ENCODE results near the gene EPHB1.
"Not testable (repeated sequence)": the region's sequence is repeated elsewhere in the genome, so short reads cannot be mapped to it uniquely, and the experiment has no call there.

The EPHB1 gene

DNA sequence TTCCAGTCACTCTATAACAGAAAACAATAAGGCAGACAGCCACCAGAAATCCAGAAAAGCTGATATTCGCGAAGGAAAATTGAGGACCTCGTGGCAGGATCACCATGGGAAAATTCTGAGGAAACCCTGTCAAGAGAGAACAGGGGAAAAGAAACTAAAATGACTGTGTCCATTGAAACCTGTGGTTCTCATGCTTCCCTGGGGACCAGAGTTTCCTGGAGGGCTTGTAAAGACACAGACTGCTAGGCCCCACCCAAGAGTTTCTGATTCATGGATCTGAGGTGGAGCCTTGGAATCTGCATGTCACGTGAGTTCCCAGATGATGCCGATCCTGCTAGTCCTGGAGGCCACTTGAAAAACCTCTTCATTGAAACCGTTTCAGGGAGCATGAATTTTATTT is 420.5 kb downstream of the EPHB1 start:
- DNase-seq (ENCODE audit: low read depth): no peak

DNA sequence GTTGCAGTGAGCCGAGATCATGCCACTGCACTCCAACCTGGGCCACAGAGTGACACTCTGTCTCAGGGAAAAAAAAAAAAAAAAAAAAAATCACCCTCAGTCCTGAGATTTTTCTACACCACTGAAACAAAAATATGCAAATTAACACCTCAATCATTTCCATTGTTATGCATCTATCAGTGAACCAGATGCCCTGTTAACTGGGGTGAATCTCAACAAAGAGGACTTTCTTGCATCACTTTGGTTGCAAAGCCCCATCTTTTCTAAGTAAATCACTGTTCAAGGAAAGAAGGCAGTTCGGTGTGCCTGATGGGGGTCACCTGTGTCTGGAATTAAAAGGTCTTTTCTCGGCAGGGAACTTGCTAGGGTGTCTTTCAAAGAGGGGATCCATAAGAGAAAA is 421.6 kb downstream of the EPHB1 start:
- DNase-seq (ENCODE audit: low read depth): no peak

DNA sequence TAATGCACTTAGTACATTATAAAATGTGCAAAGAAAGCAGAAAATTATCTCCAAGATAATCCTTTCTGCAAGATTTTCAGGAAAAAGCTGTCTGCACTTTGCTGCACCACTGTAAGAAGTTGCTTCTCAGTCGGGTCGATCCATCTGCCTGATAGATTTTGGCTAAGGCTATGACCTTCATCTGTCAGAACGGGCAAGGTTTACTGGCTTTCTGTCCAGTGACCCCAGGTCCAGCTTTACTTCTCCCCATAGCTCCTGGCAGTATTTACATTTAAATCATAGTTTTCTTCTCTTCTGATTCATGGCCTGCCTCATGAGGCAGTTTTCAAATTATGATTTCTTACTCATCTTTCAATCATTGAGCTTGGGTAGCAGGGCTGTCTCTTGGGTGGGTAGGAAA is 422.7 kb downstream of the EPHB1 start:
- DNase-seq (ENCODE audit: low read depth): no peak

DNA sequence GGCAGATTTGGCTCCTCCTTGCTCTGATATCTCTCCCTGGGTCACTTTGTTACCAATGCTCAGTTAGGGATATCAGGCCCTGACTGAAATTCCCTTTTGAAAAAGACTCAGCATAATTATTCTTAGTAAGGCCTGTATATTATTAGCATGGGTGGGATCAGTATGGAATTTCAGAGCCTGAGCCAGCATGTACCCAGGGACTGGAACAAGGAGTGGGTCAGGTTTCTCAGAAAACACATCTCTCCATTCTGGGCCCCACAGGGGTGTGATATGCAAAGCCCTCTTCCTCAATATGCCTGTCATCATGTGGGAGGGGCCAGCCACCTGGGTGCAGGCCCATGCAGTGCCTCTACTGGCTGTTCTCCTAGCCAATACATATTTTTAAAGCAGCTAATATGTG is 423.2 kb downstream of the EPHB1 start:
- DNase-seq (ENCODE audit: low read depth): no peak

DNA sequence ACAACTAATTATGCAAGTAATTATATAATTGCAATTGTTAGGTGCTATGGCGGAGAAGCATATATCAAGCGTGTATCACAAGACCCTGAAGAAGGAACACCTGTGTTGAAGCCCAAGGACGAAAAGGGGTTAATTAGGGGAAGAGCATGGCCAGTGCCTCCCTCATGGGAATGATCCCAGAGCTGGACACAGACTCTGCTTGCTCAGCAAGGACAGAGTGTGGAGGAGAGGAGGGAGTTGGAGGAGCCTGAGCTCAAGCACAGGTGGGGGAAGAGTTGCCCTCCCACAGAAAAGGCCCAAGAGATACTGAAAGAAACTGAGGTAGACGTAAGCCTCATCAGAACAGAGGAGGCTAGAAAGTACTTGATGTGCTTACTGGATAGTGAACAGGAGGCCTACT is 423.7 kb downstream of the EPHB1 start:
- DNase-seq (ENCODE audit: low read depth): no peak

DNA sequence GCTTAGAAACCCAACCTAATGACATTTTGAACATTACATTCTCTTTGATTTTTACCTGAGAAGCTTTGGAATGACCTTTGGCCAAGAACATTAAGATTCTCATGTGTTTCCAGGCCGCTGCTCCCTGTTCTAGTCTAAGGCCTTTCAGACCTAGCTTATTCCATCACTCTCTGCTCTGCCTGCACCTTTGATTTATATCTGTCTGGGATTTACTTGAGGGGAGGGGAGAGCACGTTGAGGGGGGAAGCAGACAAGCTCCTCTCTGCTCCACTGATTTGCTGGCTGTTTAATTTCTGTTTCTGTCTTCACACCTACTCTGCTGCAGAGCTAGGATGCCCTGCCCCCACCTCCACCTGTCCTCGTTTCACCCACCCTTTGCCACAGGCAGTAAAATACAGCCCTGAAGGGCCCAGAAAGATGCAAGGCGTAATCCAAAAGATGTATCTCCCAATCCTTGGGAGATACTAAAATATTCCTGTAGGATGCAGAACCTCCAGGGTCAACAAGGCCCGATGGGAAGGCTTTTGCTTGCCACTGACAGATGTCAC is 429.8 kb downstream of the EPHB1 start:
- no peak for DNase-seq (ENCODE audit: low read depth)

DNA sequence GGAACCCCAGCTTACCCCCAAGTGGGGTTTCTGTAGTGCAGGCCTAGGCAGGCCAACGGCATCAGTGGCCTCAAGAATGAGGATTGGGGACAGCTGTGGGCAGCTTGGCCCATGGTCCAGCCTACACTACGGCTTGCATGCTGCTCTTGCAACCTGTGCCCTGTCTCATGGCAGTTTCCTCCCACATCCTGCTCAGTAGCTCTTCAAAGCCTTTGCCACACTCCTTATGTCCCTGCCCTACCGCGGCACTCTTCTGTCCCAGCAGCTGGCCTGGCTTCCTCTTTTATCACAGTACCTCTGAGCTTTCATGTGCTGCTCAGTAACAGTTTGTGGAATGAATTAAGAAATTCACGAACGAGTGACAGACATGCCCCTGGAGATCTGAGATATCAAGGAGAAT is 431.0 kb downstream of the EPHB1 start:
- DNase-seq (ENCODE audit: low read depth): no peak

DNA sequence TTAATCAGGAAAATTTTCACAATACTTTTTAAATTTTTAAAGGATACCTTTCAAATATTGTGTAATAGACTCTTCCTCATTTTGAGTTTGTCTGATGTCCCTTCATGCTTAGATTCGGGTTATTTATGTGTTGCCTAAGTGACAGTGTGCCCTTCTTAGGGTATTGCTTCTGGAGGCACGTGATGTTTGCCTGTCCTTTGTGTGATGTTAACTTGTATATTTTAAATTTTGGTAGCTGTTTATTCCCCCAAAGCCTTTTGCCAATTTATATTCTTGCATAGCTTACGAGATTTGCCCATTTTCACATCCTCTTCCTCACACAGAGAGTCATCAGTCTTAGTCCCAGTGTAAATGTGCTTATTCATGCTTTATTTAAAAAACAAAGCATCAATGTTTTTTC is 433.1 kb downstream of the EPHB1 start:
- no peak for DNase-seq (ENCODE audit: low read depth)

DNA sequence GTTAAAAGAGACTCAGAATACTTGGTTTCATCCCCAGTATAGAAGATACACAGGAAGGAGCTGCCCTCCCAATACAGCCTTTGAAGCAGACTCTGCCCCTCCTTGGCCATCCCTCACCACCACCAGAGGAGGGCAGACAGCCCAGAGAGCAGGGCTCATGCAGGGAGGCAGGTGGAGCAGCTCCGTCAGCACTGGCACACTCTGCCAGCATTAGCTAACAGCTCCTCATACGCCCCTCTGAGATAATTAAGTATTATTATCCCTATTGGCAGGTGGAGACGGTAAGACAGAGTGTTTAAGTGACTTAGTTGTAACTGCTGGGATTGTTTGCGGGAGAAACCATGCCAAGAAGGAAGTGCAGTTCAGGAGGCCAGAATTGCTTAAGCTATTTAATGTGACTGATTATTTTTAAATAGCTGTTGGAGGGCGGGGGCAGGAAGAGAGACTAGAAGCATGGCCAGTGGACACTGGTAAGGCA is 434.0 kb downstream of the EPHB1 start:
- no peak for DNase-seq (ENCODE audit: low read depth)

DNA sequence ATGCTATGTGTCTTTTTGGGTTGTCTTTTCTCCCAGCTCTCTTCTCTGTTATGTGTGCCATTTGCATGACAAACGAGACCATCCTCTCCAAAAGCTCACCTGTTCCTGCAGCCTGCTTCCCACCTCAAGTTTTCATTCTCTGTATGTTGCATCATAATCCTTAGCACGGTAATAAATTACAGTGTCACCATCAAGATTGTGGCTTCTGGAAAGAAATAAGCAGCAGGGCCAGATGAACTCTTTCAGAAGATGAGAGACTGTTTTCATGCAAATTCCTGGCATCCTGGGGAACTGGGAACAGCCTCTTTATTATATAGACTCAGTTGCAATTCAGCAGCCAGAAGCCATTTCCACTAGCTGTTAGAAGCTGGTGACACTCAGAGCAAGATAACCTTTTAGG is 436.7 kb downstream of the EPHB1 start:
- no peak for DNase-seq (ENCODE audit: low read depth)

DNA sequence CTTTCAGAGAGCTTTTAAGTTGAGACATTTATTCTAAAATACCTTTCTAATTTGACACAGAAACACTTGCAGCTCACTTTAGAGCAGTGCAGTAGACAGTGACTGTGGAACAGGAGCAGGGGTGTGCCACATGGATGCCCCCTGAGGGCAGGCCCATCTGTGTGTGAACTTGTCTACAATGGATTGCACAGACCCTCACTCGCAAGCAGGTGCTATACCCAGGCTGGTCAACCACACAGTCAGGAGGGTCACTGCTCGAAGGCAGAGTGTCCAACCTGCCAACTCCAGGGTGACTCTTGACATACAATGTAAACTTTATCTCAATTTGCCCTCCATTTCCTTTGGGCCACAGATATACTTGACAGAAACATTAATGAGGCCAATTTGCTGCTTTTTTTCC is 437.2 kb downstream of the EPHB1 start:
- DNase-seq (ENCODE audit: low read depth): no peak

DNA sequence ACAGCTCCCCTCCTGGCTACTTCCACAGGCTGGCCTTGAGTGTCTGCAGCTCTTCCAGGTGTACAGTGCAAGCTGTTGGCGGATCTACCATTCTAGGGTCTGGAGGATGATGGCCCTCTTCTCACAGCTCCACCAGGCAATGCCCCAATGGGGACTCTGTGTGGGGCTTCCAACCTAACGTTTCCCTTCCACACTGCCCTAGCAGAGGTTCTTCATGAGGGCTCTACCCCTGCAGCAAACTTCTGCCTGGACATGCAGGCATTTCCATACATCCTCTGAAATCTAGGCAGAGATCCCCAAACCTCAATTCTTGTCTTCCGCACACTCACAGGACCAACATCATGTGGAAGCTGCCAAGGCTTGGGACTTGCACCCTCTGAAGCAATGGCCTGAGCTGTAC is 438.4 kb downstream of the EPHB1 start:
- not testable (repeated sequence) for DNase-seq (ENCODE audit: low read depth)

DNA sequence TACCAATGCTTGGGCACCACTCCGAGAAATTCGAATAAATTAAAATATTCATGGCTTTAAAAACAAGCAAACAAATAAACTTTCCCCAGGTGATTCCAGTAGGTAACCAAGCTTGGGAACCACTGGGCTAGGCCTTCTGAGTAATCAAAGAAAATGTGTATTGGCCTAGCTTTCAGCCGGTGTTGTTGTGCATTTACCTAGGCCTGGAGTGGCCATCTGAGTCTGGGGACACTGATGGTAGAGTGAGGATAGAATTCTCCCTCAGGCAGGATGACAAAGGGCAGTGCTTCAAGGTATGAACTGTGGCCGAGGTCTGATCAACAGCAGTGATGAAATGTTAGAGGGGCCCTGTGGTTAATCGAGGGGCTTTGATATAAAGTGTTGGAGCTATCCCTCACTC is 440.5 kb downstream of the EPHB1 start:
- no peak for DNase-seq (ENCODE audit: low read depth)

DNA sequence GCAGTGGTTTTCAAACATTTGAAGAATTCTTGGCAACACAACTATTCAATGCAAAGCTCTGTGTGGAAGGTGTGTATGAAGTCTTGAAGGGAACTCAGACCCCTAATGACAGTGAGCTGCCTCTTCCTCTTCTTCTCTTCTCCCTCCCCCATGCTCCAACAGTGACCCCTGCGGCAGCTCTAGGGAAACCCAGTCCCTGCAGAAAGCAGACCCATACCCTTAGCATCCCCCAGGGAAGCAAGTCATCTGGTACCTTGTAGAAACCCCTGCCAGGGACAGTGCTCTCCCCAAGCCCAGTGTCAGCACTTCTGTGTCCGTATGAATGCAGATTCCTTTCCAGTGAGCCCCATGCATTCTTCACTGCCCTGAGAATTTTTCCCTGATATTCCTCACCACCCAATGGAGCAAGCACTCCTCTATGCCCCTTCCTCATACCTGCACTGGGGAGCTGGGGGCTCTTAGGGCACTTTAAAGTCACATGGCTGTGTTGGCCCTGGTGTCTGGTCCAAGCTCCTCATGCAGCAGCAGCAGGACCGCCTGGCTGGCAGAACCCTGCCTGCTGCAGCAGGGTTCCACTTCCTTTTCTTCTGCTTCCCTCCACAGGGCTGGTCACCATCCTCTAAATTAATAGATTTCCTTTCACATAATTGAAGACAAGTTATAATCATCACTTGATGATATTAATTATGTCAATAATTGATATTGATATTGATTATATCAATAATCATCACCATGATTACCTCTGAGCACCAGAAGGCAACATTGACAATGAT is 442.5 kb downstream of the EPHB1 start:
- no peak for DNase-seq (ENCODE audit: low read depth)

DNA sequence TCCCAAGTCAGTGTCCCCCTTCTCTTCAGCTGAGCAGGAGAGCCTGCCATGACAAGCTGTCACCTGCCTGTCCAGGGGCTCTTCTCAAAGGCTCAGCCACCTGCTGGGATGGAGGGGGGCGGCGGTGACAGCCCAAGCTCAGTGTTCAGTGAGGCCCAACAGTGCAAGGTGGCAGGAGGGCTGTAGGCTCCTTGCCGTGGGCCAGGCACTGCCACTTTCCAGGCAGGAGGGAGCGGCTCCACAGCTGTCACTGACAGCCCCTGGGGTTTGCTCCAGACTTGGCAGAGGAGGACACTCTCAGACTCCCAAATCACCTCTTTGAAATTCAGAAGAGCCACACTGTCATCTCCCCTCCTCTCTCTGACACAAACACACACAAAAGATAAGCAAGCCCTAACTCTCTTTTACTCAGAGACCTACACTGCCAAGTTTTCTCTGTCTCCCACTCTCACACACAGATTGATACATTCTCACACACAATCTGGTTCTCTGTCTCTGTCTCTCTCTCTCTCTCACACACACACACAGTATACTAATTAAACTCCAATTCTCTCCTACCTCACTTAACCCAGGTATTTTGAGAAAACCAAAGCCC is 443.3 kb downstream of the EPHB1 start:
- DNase-seq (ENCODE audit: low read depth): no peak

DNA sequence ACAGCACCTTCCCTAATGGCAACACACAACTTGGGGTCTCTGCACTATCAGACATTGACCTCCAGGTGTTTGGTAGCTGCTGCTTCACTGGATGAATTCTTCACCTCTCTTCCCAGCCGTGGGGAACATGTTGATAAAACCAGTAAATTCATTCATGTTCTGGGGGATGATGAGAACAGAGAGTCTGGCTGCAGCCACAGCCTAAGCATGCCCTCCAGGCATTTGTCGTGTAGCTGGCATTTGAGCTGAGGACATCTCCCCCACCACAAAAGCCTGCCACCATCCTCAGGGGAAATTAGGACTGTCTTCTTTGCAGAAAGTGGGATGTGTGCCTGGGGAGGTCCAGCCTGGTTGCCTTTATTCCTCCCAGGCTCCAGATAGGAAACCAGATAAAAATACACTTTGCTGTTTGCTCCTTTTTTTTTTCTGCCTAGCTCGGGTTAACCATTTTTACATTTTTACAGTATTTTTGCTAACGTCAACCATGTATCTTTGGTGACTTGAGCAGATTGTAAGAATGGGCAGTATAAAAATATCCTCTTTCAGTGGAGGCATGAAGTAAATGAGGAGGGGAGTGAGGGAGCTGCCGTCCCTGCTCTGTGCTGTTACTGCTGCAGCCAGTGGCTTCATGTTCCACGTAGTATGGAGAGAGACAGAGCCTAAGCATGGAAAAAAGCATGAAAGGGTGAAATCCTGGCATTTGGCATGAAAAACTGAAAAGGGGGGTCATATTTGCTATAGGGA is 444.0 kb downstream of the EPHB1 start:
- DNase-seq (ENCODE audit: low read depth): no peak

DNA sequence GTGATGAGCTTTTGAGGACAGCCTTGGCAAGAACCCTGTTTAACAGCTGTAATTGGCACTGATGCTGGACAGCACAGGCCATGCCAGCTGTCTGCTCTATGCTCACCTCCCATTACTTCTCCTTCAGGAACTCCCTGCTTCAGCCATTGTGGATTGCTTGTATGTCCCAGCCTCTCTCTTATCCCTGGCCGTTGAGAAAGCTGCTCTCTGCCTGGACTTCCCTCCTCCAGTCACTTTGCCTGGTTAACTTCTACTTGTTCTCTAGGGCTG is 444.5 kb downstream of the EPHB1 start:
- DNase-seq (ENCODE audit: low read depth): no peak

DNA sequence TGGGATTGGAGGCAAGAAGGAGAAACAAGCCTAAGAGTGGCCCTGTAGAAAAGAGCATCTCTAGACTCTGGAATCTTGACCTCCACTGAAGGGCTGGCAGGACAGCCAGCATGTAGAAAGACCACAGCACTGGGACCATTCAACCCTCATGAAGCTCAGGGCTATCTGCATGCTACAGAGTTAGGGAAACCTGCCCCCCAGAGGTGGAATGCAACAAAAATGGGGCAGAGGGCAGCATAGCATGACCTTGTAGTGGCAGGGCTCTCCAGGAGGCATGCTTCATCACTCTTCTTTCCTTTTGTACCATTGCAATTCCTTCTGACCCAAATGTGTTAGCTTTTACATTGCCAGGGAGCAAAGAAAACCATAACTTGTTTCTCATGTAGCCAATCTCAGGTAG is 445.4 kb downstream of the EPHB1 start:
- no peak for DNase-seq (ENCODE audit: low read depth)

DNA sequence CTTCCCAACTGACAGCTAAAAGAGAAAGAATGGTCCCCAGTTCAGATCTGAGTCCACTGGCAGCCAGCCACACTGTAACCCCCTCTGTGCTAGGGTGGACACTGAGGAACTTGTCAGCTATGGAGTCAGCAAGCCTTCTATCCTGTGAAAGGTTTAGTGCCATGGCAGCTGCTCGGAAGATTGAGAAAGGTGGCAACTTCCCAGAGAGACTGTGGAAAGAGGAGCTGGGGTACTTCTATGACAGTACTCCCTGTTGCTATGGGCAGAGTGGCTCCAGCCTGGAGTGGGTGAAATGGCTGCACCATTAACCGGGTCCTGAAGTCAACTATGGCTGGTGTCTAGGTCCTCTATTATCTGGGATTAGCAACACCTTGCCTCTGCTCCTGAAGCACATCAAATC is 447.2 kb downstream of the EPHB1 start:
- no peak for DNase-seq (ENCODE audit: low read depth)

DNA sequence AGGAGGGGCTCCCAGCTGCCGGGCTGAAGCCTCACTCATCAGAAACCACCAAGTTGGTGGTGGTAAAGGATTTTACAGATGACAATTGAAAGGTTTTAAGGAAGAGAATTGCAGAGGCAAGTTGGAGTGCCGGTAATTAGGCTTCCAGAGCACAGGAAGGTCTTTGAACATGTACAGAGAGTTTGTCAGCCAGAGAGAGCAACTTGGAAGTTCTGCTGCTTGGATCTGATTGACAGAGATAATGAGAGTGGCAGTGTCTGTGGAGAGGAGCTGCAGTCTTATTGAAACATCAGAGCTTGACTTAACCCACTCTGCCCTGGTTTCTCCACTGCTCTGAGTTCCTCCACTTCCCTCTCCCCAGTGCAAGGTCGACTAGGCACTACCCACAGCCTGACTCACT is 448.6 kb downstream of the EPHB1 start:
- no peak for DNase-seq (ENCODE audit: low read depth)

DNA sequence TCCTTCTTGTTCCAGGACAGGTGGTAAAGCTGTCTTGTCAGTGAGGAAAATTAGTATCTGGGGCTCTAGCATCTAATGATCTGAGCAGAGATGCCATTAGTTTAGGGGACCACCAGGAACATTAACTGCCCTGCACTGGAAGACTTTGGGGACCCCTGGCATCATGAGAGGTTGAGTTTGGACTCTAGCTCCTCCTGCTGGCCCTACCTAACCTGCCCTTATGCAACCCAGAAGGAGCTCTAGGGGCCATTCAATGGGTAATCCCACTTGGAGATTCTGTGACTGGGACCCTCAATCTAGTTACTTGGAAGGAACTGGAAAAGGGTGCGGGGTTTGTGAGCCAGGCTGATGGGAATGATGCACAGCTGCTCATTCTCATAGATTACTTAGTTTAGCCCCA is 451.0 kb downstream of the EPHB1 start:
- DNase-seq (ENCODE audit: low read depth): no peak

DNA sequence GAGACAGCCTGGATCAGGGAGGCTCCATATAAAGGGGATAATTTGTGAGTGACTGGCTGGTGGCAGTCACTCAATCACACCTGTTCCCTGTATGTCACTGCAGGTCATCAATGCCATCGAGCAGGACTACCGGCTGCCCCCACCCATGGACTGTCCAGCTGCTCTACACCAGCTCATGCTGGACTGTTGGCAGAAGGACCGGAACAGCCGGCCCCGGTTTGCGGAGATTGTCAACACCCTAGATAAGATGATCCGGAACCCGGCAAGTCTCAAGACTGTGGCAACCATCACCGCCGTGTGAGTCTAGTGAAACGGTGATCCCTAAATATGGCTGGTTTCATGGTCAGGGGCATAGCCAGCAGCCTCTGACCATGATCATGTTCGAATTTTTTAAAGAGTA is 453.2 kb downstream of the EPHB1 start:
- no peak for DNase-seq (ENCODE audit: low read depth)

DNA sequence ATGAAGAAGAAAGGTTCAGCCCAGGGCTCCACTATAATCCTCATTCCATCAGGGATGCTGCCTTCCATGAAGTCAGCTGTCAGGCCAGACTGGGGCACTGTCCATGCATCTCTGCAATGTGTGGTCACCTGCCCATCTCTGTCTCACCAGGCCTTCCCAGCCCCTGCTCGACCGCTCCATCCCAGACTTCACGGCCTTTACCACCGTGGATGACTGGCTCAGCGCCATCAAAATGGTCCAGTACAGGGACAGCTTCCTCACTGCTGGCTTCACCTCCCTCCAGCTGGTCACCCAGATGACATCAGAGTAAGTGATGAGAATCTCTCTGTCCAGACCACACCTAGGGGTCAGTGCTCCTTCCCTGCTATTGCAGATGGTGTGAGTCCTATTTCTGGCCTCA is 454.1 kb downstream of the EPHB1 start:
- DNase-seq (ENCODE audit: low read depth): no peak
